ENCODE measurements around the gene METTL24.

GRCh38 chr6:110400208-110400607 lies 42.1 kb upstream of the METTL24 start:
- no peak for TF ChIP-seq CTCF (IDR thresholded peaks at IDR 0.05)
- no peak for TF ChIP-seq ZFX (IDR thresholded peaks at IDR 0.05; ENCODE audit: borderline replicate concordance)
